Activated CD4-positive, alpha-beta memory T cell treated with anti-CD3 and anti-CD28 coated beads for 36 hours (primary cell): Measurements from ENCODE around the gene ZFYVE19. TPM values are rescaled to one million over a fixed set of nuclear protein-coding genes. Genes with fewer than 3 reads are reported as not detected.
"Not testable (repeated sequence)": the region's sequence is repeated elsewhere in the genome, so short reads cannot be mapped to it uniquely, and the experiment has no call there.

ENCODE experiments used
- CTCF ChIA-PET: fragments of 350-600 bp; sonication (Branson Sonifier 250); formaldehyde crosslinking; loops from one replicate; lab custom pipeline; 2021; ENCODE audit warnings: antibody characterized with exemption, inconsistent platforms; lab: Charles Lee
- POLR2A ChIA-PET: fragments of 350-600 bp; sonication (Branson Sonifier 250); formaldehyde crosslinking; loops from one replicate; lab custom pipeline; 2021; ENCODE audit warnings: antibody characterized with exemption; lab: Charles Lee
- DNase-seq: peaks from one replicate; pipeline ENCODE4 v3.0.0-alpha.2; 2020
- H3K27ac Mint-ChIP-seq: one replicate; pipeline ENCODE4 v1.8.0; 2021; ENCODE audit warnings: mixed read lengths
- H3K27me3 Mint-ChIP-seq: one replicate; pipeline ENCODE4 v1.8.0; 2021; ENCODE audit warnings: mixed read lengths
- H3K36me3 Mint-ChIP-seq: one replicate; pipeline ENCODE4 v1.8.0; 2021; ENCODE audit warnings: mixed read lengths
- H3K4me1 Mint-ChIP-seq: one replicate; pipeline ENCODE4 v1.8.0; 2021; ENCODE audit warnings: low read depth, mixed read lengths
- H3K4me3 Mint-ChIP-seq: one replicate; pipeline ENCODE4 v1.8.0; 2021; ENCODE audit warnings: mild to moderate bottlenecking, mixed read lengths
- H3K9me3 Mint-ChIP-seq: one replicate; pipeline ENCODE4 v1.8.0; 2021; ENCODE audit warnings: mixed read lengths
- intact Hi-C: fragments of 100-400 bp; cut with micrococcal nuclease; formaldehyde crosslinking; loops from one replicate; pipeline ENCODE4 v1.15.1; 2023
- total RNA-seq, 2 experiments: library from RNA; stranded (reverse); gene quantifications; one replicate each; pipeline ENCODE4 v1.2.3, GENCODE V29; 2021

ZFYVE19 gene
- total RNA-seq, 2 experiments from 2014 or later, result 22.8 to 26.1 TPM

DNA sequence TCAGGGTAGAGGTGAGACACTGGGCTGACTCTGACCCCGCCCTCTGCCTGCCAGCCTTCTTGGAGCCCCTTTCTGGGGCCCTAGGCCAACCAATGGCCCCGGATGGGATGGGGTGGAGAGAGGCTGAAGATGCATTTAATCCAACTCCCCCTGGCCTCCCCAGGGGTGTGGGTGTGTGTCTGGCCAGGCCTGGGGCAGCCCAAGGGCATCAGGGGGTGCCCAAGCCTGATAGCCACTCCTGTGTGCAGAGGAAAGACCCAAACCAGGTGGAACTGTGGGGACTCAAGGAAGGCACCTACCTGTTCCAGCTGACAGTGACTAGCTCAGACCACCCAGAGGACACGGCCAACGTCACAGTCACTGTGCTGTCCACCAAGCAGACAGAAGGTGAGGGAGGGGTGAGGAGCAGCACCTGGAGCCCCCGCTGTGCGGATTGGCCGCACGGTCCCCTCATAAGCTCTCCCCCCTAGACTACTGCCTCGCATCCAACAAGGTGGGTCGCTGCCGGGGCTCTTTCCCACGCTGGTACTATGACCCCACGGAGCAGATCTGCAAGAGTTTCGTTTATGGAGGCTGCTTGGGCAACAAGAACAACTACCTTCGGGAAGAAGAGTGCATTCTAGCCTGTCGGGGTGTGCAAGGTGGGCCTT lies 46.5 kb downstream of the ZFYVE19 start:
- intact Hi-C loops, result no loop called here
- DNase-seq, result no peak
- ChIA-PET POLR2A (no interaction called here), CTCF (no interaction called here)
- Mint-ChIP-seq H3K27me3 (no peaks in the 10 kb centered on the region), H3K4me1 (no peaks in the 10 kb centered on the region), H3K36me3 (no peaks in the 10 kb centered on the region), H3K27ac (no peak overlapping the region), H3K9me3 (no peaks in the 10 kb centered on the region), H3K4me3 (no peak overlapping the region)

DNA sequence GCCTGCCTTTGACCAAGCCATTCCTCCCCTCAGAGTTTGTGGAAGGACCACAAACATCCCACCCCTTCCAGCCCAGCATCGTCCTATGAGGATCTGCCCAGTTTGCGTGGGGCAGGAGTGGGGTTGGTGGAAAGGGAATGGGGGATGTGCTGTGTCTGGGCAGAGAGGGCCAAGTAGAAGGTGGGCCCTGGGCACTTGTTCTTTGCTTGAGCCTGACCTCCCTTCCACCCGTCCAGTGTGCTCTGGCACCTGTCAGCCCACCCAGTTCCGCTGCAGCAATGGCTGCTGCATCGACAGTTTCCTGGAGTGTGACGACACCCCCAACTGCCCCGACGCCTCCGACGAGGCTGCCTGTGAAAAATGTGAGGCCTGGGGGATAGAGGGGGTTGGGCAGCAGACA lies 47.3 kb downstream of the ZFYVE19 start:
- ChIA-PET CTCF (no interaction called here), POLR2A (no interaction called here)
- no peak overlapping the region for H3K27ac Mint-ChIP-seq
- no peak for DNase-seq
- intact Hi-C loops, result no loop called here
- no peaks in the 10 kb centered on the region for H3K36me3 Mint-ChIP-seq
- H3K9me3 Mint-ChIP-seq, result no peaks in the 10 kb centered on the region
- no peaks in the 10 kb centered on the region for H3K4me1 Mint-ChIP-seq
- no peak overlapping the region for H3K4me3 Mint-ChIP-seq
- H3K27me3 Mint-ChIP-seq, result no peaks in the 10 kb centered on the region

DNA sequence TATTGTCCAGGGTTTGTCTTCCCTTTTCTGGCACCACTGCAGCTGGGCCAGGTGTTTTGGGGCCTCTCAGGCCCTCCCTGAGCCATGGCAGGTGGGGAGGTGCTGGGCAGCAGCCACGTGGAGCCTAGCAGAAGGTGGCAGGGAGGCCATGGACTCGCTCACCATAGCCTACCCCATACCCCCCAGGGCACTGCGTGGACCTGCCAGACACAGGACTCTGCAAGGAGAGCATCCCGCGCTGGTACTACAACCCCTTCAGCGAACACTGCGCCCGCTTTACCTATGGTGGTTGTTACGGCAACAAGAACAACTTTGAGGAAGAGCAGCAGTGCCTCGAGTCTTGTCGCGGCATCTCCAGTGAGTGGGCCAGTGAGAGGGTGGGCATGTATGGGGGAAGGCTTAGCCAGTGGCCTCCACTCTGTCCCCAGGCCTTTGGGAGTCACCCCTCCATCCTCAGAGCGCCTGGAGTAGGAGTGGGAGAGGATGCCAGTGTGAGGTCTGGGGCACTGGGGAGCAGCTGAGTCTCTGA lies 48.9 kb downstream of the ZFYVE19 start:
- H3K27me3 Mint-ChIP-seq, result no peaks in the 10 kb centered on the region
- POLR2A ChIA-PET, result no interaction called here
- H3K27ac Mint-ChIP-seq, result no peak overlapping the region
- no peaks in the 10 kb centered on the region for H3K9me3 Mint-ChIP-seq
- no peak overlapping the region for H3K4me3 Mint-ChIP-seq
- H3K36me3 Mint-ChIP-seq, result no peaks in the 10 kb centered on the region
- H3K4me1 Mint-ChIP-seq, result peaks cover 5% of the 10 kb centered on the region
- CTCF ChIA-PET, result interaction anchor here (1.2 to 9.9 kb wide), 7 partner anchors 11 to 161 kb away, joined by 3 to 267 read pairs (median 7); partner anchors contain the start of genes CHAC1, RAD51 and SPINT1
- intact Hi-C loops, result no loop called here
- DNase-seq, result no peak

DNA sequence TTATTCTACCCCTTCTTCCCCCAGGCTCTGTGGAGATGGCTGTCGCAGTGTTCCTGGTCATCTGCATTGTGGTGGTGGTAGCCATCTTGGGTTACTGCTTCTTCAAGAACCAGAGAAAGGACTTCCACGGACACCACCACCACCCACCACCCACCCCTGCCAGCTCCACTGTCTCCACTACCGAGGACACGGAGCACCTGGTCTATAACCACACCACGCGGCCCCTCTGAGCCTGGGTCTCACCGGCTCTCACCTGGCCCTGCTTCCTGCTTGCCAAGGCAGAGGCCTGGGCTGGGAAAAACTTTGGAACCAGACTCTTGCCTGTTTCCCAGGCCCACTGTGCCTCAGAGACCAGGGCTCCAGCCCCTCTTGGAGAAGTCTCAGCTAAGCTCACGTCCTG lies 49.9 kb downstream of the ZFYVE19 start:
- ChIA-PET CTCF (interaction anchor here (0.7 to 9.9 kb wide), 15 partner anchors 12 to 265 kb away, joined by 3 to 267 read pairs (median 6); partner anchors contain the start of genes C15orf62, RAD51 and SPINT1), POLR2A (interaction anchor here (1.2 kb wide), 1 partner anchor 12 kb away, joined by 3 read pairs; no protein-coding TSS in a partner anchor)
- no peaks in the 10 kb centered on the region for H3K36me3 Mint-ChIP-seq
- intact Hi-C loops, result no loop called here
- no peaks in the 10 kb centered on the region for H3K27me3 Mint-ChIP-seq
- H3K27ac Mint-ChIP-seq, result no peak overlapping the region
- no peak for DNase-seq
- H3K4me1 Mint-ChIP-seq, result peaks cover 5% of the 10 kb centered on the region
- H3K9me3 Mint-ChIP-seq, result no peaks in the 10 kb centered on the region
- H3K4me3 Mint-ChIP-seq, result no peak overlapping the region

DNA sequence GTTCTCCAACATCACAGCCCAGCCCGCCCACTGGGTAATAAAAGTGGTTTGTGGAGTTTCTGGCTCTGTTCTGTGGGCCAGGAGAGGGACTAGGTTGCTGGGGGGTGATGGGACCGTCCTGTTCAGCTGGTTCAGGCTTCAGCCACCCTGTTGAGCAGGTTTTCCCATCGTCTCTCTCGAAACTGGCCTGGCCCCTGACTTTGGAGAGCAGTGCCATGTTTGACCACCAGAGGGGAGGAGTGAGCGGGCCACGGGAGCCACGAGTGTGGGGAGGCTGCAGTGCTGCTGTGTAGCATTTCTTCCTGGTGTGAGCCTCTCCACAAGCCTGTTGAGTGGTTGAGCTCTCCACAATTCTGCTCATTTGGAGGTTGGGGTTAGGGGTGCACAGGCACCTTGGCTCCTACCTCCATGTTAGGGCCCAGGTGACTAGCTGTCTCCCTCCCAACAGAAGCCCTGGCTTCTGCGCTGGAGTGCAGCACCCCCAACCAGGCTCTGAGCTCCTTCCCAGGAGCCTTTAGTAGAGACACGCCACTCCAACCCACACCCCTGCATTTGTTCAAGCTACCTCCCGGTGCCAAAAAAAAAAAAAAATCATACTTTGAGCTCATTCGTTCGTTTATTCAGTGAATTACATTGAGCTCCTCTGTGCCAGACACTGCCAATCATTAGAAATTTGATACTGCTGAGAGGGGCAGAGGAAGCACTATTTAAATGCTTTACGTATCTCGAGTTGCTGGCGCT lies 50.9 kb downstream of the ZFYVE19 start:
- Mint-ChIP-seq H3K9me3 (no peaks in the 10 kb centered on the region), H3K27me3 (no peaks in the 10 kb centered on the region), H3K27ac (no peak overlapping the region), H3K4me3 (no peak overlapping the region), H3K4me1 (peaks cover 5% of the 10 kb centered on the region), H3K36me3 (no peaks in the 10 kb centered on the region)
- peak; percentile 88 for DNase-seq
- intact Hi-C loops, result no loop called here
- CTCF ChIA-PET, result interaction anchor here (0.6 to 9.9 kb wide), 55 partner anchors 13 to 426 kb away, joined by 3 to 267 read pairs (median 4); partner anchors contain the start of genes C15orf62, CHAC1, DNAJC17 and PPP1R14D
- POLR2A ChIA-PET, result interaction anchor here (0.6 to 2.5 kb wide), 6 partner anchors 13 to 40 kb away, joined by 3 to 20 read pairs (median 4); partner anchors contain the start of genes RHOV and VPS18

DNA sequence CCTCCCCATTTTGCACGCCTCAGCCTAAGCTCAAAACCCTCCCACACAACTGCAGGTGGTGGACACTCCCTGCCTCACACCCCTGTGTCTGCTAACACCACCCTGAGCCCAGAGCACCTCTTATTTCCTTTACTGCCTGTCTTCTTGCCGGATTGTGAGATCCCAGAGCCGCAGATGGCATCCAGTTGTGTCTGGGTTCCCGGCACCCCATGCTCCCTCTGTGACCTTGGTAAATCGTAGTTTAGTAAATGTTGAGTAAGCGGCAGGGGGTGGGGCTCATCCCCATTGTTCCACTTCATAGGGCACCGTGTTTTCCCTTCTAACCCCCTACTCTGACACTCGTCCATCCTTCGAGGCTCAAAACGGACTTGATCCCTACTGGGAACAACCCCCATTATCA lies 51.8 kb downstream of the ZFYVE19 start:
- H3K36me3 Mint-ChIP-seq, result no peaks in the 10 kb centered on the region
- H3K27ac Mint-ChIP-seq, result no peak overlapping the region
- no peak overlapping the region for H3K4me3 Mint-ChIP-seq

DNA sequence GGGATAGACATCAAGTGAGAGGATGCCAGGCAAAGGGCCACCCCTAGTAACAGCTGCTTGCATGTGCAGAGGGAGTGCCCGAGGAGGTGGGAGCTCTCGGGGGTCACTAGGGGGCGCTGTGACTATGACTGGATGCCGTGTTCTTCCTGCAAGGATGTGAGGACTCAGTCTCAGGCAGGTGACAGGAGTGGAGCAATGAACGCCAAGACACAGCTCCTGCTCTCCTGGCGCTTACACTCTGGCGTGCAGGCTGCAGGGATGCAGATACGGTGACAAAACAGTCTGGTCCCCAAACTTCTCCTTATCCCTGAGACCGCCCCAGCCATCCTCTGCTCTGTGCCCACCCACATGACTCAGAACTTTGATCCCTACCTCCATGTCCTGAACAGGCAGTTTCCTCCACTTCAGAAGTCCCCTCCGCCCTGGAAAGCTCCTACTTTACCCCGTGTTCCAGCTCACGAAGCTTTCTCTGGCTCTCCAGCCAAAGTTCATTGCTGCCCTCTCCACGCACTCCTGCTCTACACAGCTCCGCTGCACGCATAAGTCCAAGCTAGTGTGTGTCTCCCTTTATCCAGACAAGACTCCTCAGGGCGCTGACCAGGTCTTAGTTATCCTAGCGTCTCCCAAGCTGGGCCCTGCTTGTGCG lies 52.4 kb downstream of the ZFYVE19 start:
- no peaks in the 10 kb centered on the region for H3K36me3 Mint-ChIP-seq
- DNase-seq, result peak; percentile 92
- H3K4me3 Mint-ChIP-seq, result no peak overlapping the region
- H3K4me1 Mint-ChIP-seq, result peaks cover 5% of the 10 kb centered on the region
- CTCF ChIA-PET, result interaction anchor here (0.6 to 9.9 kb wide), 47 partner anchors 9 to 486 kb away, joined by 3 to 267 read pairs (median 4); partner anchors contain the start of genes CHP1, DNAJC17, PPP1R14D and RPUSD2
- no peaks in the 10 kb centered on the region for H3K9me3 Mint-ChIP-seq
- intact Hi-C loops, result loop anchor here (1.0 kb wide), 2 partner anchors 14 to 35 kb away; partner anchors contain the start of gene VPS18
- POLR2A ChIA-PET, result interaction anchor here (1.7 to 2.5 kb wide), 2 partner anchors 35 to 38 kb away, joined by 6 to 20 read pairs; partner anchors contain the start of gene VPS18
- H3K27ac Mint-ChIP-seq, result no peak overlapping the region
- H3K27me3 Mint-ChIP-seq, result no peaks in the 10 kb centered on the region

More for the DNA sequence above, 51.8 kb downstream of the ZFYVE19 start:
- ChIA-PET CTCF (interaction anchor here (0.6 to 9.9 kb wide), 52 partner anchors 8 to 374 kb away, joined by 3 to 267 read pairs (median 4); partner anchors contain the start of genes C15orf62, CHP1, DNAJC17 and PPP1R14D), POLR2A (interaction anchor here (1.0 to 2.5 kb wide), 4 partner anchors 15 to 39 kb away, joined by 3 to 20 read pairs (median 6); partner anchors contain the start of genes RHOV and VPS18)
- peaks cover 5% of the 10 kb centered on the region for H3K4me1 Mint-ChIP-seq
- no peaks in the 10 kb centered on the region for H3K9me3 Mint-ChIP-seq
- DNase-seq, result no peak
- H3K27me3 Mint-ChIP-seq, result no peaks in the 10 kb centered on the region
- intact Hi-C loops, result loop anchor here (1.0 kb wide), 2 partner anchors 15 to 36 kb away; partner anchors contain the start of gene VPS18

DNA sequence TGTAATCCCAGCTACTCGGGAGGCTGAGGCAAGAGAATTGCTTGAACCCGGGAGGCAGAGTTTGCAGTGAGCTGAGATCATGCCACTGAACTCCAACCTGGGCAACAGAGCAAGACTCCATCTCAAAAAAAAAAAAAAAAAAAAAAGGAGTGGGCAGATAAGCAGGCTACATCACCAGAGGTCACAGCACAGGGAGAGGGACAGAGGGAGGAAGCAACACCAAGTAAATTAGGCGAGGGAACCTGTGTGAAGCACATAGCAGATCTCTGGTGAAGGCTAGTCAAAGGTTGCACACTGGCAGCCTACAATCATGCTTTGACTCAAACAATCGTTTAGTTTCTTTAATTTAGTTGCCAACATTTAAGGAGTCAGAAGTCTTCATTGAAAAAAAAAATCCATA lies 54.3 kb downstream of the ZFYVE19 start:
- H3K27me3 Mint-ChIP-seq, H3K9me3 Mint-ChIP-seq, H3K4me3 Mint-ChIP-seq, DNase-seq, H3K27ac Mint-ChIP-seq, intact Hi-C loops, H3K4me1 Mint-ChIP-seq, H3K36me3 Mint-ChIP-seq, POLR2A ChIA-PET: not testable (repeated sequence)
- CTCF ChIA-PET, result interaction anchor here (0.7 to 9.9 kb wide), 5 partner anchors 10 to 27 kb away, joined by 3 to 267 read pairs (median 3); partner anchors contain the start of gene RHOV

DNA sequence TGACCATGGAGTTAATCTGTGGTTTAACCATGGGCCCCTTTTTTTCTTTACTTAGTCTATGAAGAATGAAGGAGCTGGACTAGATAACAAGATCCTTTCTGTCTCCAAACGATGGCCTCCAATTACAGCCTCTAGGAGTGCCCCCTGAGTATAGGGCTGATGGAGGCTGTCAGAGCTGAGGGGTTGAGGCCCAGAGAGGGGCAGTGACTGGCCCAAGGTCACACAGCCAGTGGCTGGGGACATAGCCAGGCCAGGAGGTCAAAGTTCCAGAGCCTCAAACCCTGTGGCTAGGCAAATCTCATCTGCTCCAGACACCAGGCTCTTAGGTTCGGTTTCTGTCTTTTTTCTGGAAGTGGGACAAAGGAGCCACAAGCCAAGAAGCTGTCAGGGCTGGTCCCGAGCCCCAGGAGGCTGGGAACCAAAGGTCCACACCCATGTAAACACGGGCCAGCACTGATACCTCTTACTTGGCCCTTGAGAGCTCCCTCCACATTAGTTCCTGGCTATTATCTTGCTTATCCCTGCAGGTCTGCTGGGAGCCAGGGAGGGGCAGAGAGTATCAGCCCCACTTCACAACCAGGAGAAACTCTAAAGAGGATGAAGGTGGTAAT lies 56.9 kb downstream of the ZFYVE19 start:
- no peaks in the 10 kb centered on the region for H3K36me3 Mint-ChIP-seq
- intact Hi-C loops, result no loop called here
- no peak for DNase-seq
- H3K4me3 Mint-ChIP-seq, result no peak overlapping the region
- POLR2A ChIA-PET, result no interaction called here
- no peaks in the 10 kb centered on the region for H3K9me3 Mint-ChIP-seq
- H3K27ac Mint-ChIP-seq, result no peak overlapping the region
- no peaks in the 10 kb centered on the region for H3K27me3 Mint-ChIP-seq
- CTCF ChIA-PET, result interaction anchor here (0.6 to 9.9 kb wide), 3 partner anchors 9 to 24 kb away, joined by 4 to 267 read pairs (median 9); partner anchors contain the start of gene RHOV
- peaks cover 5% of the 10 kb centered on the region for H3K4me1 Mint-ChIP-seq
